SK-N-SH (cell line): ENCODE measurements around the gene PAQR5. TPM values are rescaled to one million over a fixed set of nuclear protein-coding genes. Genes with fewer than 3 reads are reported as not detected.

ENCODE experiments used
- CTCF ChIA-PET: fragments of 300-600, 350-600 bp; formaldehyde crosslinking; extraction: SDS; loops from one replicate; lab custom pipeline; 2021; lab: Yijun Ruan, JAX
- POLR2A ChIA-PET: fragments of 350-600 bp; sonication (Branson Sonifier 250); formaldehyde crosslinking; extraction: SDS; loops from one replicate; lab custom pipeline; 2020; ENCODE audit warnings: antibody characterized with exemption, inconsistent platforms; lab: Yijun Ruan, JAX
- DNase-seq: peaks from one replicate; pipeline ENCODE4 v3.0.0; 2012
- H2AFZ ChIP-seq: fragments of 200-600 bp; sonication (generic); 2 replicates; pipeline ENCODE4 v1.8.1; 2016; ENCODE audit warnings: antibody characterized with exemption, mild to moderate bottlenecking, low read depth
- H3F3A ChIP-seq: fragments of 200-600 bp; sonication (generic); replicated peaks from 2 replicates; pipeline ENCODE3; 2016; ENCODE audit warnings: antibody characterized with exemption, mild to moderate bottlenecking; ENCODE audit not compliant: insufficient read depth
- H3K27ac ChIP-seq, 2 experiments: fragments of 200-500 bp in 1 of 2; fragments of 200-600 bp in 1 of 2; sonication (Bioruptor generic) in 1 of 2; sonication (generic), shearing (Covaris generic) in 1 of 2; 2 replicates each; pipeline versions ENCODE4 v1.5.1 to v1.6.1; 2014 to 2016; ENCODE audit warnings: low read depth in 2 of 2, inconsistent platforms in 1 of 2, low read length in 1 of 2, mild to moderate bottlenecking in 1 of 2, mixed read lengths in 1 of 2
- H3K27me3 ChIP-seq: fragments of 200-600 bp; sonication (generic), shearing (Covaris generic); 2 replicates; pipeline ENCODE4 v1.6.1; 2016; ENCODE audit warnings: mixed run types; ENCODE audit not compliant: insufficient read depth
- H3K36me3 ChIP-seq, 2 experiments: fragments of 200-500 bp in 1 of 2; fragments of 200-600 bp in 1 of 2; sonication (Bioruptor generic) in 1 of 2; sonication (generic) in 1 of 2; replicated peaks in 1 of 2; 2 replicates each; pipeline versions ENCODE3 to v1.5.1; 2014 to 2016; ENCODE audit warnings: low read length in 1 of 2, mild to moderate bottlenecking in 1 of 2; ENCODE audit not compliant: insufficient read depth in 2 of 2, control insufficient read depth in 1 of 2
- H3K4me1 ChIP-seq, 2 experiments: fragments of 200-500 bp in 1 of 2; fragments of 200-600 bp in 1 of 2; sonication (Bioruptor generic) in 1 of 2; sonication (generic), shearing (Covaris generic) in 1 of 2; 2 replicates each; pipeline versions ENCODE4 v1.5.1 to v1.6.1; 2014 to 2016; ENCODE audit warnings: low read depth in 1 of 2, low read length in 1 of 2, mixed run types in 1 of 2; ENCODE audit not compliant: insufficient read depth in 2 of 2, control insufficient read depth in 1 of 2
- H3K4me2 ChIP-seq: fragments of 200-600 bp; sonication (generic), shearing (Covaris generic); 2 replicates; pipeline ENCODE4 v1.6.1; 2017; ENCODE audit warnings: mixed run types
- H3K4me3 ChIP-seq, 2 experiments: fragments of 200-500 bp in 1 of 2; fragments of 200-600 bp in 1 of 2; sonication (Bioruptor generic) in 1 of 2; sonication (generic), shearing (Covaris generic) in 1 of 2; 2 replicates each; pipeline versions ENCODE4 v1.5.1 to v1.8.1; 2014 to 2016; ENCODE audit warnings: low read depth in 2 of 2, inconsistent platforms in 1 of 2, low read length in 1 of 2, mild to moderate bottlenecking in 1 of 2, mixed read lengths in 1 of 2, moderate library complexity in 1 of 2
- H3K79me2 ChIP-seq: fragments of 200-600 bp; sonication (generic); 2 replicates; pipeline ENCODE4 v1.8.1; 2017; ENCODE audit warnings: mild to moderate bottlenecking; ENCODE audit not compliant: insufficient read depth
- H3K9ac ChIP-seq: fragments of 200-600 bp; sonication (generic); 2 replicates; pipeline ENCODE4 v1.6.1; 2017; ENCODE audit warnings: mixed run types
- H3K9me2 ChIP-seq: fragments of 200-600 bp; sonication (generic); 2 replicates; pipeline ENCODE4 v1.6.1; 2017; ENCODE audit warnings: mixed run types
- H3K9me3 ChIP-seq: fragments of 200-600 bp; sonication (generic); 2 replicates; pipeline ENCODE4 v1.6.1; 2017; ENCODE audit warnings: mixed run types, mild to moderate bottlenecking, moderate library complexity
- H4K20me1 ChIP-seq: fragments of 200-600 bp; sonication (generic); 2 replicates; pipeline ENCODE4 v1.6.1; 2017; ENCODE audit warnings: mild to moderate bottlenecking, mixed run types; ENCODE audit not compliant: insufficient read depth
- FOXJ3 ChIP-seq: sonication (generic); formaldehyde crosslinking; IDR thresholded peaks from 2 replicates; pipeline ENCODE4 v1.5.1; 2020; ENCODE audit warnings: mild to moderate bottlenecking, missing genetic modification reagents
- GATA2 ChIP-seq: sonication (generic); formaldehyde crosslinking; IDR thresholded peaks from 2 replicates; pipeline ENCODE4 v1.5.0; 2020; ENCODE audit warnings: mild to moderate bottlenecking, missing genetic modification reagents
- NFIC ChIP-seq: IDR thresholded peaks from 2 replicates; pipeline ENCODE4 v1.4.0; 2012; ENCODE audit warnings: borderline replicate concordance
- RAD21 ChIP-seq: IDR thresholded peaks from 2 replicates; pipeline ENCODE4 v1.6.1; 2012; ENCODE audit warnings: mild to moderate bottlenecking, low read length
- RCOR1 ChIP-seq: fragments of 150-350 bp; IDR thresholded peaks from 2 replicates; pipeline ENCODE4 v1.6.1; 2017; ENCODE audit warnings: antibody characterized with exemption, low read length
- RXRA ChIP-seq: IDR thresholded peaks from 2 replicates; pipeline ENCODE4 v1.4.0; 2012; ENCODE audit warnings: low read depth, mild to moderate bottlenecking, borderline replicate concordance
- TAF1 ChIP-seq: IDR thresholded peaks from 2 replicates; pipeline ENCODE4 v1.6.1; 2012; ENCODE audit warnings: low read depth, mild to moderate bottlenecking, low read length, moderate library complexity, borderline replicate concordance
- USF1 ChIP-seq: IDR thresholded peaks from 2 replicates; pipeline ENCODE4 v1.4.0; 2012; ENCODE audit warnings: low read depth, borderline replicate concordance
- WGBS: methylation state at CpG from one replicate; pipeline ENCODE4 v1.1.6; 2017; ENCODE audit warnings: low lambda C conversion rate; 5-methylcytosine and 5-hydroxymethylcytosine counted together
- polyA plus RNA-seq, 3 experiments: library from polyadenylated mRNA; depleted of rRNA; stranded (reverse); fragments of >200 nt; gene quantifications; 2 replicates each; pipeline ENCODE4 v1.2.3, GENCODE V29; 2012
- TF ChIP-seq, protein P1 (sequence below): IDR thresholded peaks from 2 replicates; pipeline ENCODE4 v1.4.0; 2012; ENCODE audit warnings: low read depth
- TF ChIP-seq, protein P2 (sequence below): IDR thresholded peaks from 2 replicates; pipeline ENCODE4 v1.6.1; 2012; ENCODE audit warnings: mild to moderate bottlenecking, low read depth, low read length, moderate library complexity
- TF ChIP-seq, protein P3 (sequence below): IDR thresholded peaks from 2 replicates; pipeline ENCODE4; 2012
- TF ChIP-seq, protein P4 (sequence below): fragments of 150-350 bp; IDR thresholded peaks from 2 replicates; pipeline ENCODE4 v1.6.1; 2016; ENCODE audit warnings: mild to moderate bottlenecking, low read depth, low read length

PAQR5 gene
- polyA plus RNA-seq, 1 of the 3 experiments (the other 2 are of a cell fraction): 3.9 TPM

DNA sequence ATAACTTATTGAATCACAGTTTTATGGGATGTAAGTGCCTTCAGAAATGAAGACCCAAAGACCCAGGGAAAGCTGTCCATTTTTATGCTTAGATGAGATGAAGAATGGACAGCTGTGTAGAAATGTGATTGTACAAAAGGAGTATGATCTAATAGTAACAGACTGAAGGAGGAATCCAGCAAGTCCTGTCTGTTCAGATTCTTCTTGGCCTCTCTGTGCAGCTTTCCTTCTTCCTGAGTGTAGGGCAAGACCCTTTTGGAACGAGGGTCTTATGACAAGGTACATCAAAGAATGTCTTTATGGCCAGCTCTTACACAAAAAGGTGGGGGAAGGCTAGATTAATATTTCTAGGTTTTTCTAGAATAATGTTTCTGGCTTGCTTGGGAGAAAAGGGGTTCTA is 114.0 kb downstream of the PAQR5 start:
- no peak overlapping the region for H3K9ac ChIP-seq
- H3K27me3 ChIP-seq: no peaks in the 10 kb centered on the region
- H3K4me1 ChIP-seq: peaks cover 14 to 15% of the 10 kb centered on the region in 2 experiments; a peak in 3 of 4 replicates
- TF ChIP-seq, protein P1, sequence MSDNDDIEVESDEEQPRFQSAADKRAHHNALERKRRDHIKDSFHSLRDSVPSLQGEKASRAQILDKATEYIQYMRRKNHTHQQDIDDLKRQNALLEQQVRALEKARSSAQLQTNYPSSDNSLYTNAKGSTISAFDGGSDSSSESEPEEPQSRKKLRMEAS: no peak
- TF ChIP-seq, protein P2, sequence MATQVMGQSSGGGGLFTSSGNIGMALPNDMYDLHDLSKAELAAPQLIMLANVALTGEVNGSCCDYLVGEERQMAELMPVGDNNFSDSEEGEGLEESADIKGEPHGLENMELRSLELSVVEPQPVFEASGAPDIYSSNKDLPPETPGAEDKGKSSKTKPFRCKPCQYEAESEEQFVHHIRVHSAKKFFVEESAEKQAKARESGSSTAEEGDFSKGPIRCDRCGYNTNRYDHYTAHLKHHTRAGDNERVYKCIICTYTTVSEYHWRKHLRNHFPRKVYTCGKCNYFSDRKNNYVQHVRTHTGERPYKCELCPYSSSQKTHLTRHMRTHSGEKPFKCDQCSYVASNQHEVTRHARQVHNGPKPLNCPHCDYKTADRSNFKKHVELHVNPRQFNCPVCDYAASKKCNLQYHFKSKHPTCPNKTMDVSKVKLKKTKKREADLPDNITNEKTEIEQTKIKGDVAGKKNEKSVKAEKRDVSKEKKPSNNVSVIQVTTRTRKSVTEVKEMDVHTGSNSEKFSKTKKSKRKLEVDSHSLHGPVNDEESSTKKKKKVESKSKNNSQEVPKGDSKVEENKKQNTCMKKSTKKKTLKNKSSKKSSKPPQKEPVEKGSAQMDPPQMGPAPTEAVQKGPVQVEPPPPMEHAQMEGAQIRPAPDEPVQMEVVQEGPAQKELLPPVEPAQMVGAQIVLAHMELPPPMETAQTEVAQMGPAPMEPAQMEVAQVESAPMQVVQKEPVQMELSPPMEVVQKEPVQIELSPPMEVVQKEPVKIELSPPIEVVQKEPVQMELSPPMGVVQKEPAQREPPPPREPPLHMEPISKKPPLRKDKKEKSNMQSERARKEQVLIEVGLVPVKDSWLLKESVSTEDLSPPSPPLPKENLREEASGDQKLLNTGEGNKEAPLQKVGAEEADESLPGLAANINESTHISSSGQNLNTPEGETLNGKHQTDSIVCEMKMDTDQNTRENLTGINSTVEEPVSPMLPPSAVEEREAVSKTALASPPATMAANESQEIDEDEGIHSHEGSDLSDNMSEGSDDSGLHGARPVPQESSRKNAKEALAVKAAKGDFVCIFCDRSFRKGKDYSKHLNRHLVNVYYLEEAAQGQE: no peak
- CTCF ChIA-PET: interaction anchor here (1.3 to 5.7 kb wide), 4 partner anchors 14 to 353 kb away, joined by 6 to 24 read pairs (median 15); no protein-coding TSS in a partner anchor
- POLR2A ChIA-PET: no interaction called here
- H4K20me1 ChIP-seq: no peaks in the 10 kb centered on the region
- no peak for DNase-seq
- H3K36me3 ChIP-seq: peaks cover 0 to 17% of the 10 kb centered on the region in 2 experiments
- H3F3A ChIP-seq: peaks cover 11% of the 10 kb centered on the region
- H3K79me2 ChIP-seq: peaks cover 90% of the 10 kb centered on the region
- H3K4me2 ChIP-seq: peak overlapping the region; percentile 92
- H3K9me2 ChIP-seq: no peaks in the 10 kb centered on the region
- no peak overlapping the region for H3K27ac ChIP-seq
- WGBS: 92% methylated on average over 1 of the region's 1 CpG
- H3K9me3 ChIP-seq: no peaks in the 10 kb centered on the region
- no peak overlapping the region for H2AFZ ChIP-seq
- H3K4me3 ChIP-seq: no peak overlapping the region

GRCh38 chr15:69413822-69414700 is 115.3 kb downstream of the PAQR5 start, which contains the start of gene KIF23:
Gene KIF23 (plus strand): TSS chr15:69414349. CDS start chr15:69414466, 117 bp downstream.
- Histone ChIP-seq H3K79me2 (peaks cover 92% of the 10 kb centered on the region), H3K9me3 (no peaks in the 10 kb centered on the region), H3F3A (peaks cover 11% of the 10 kb centered on the region), H2AFZ (peak within 1 kb of the TSS; percentile 80), H3K27ac (peak within 1 kb of the TSS; percentile 85 to 86), H3K36me3 (peaks cover 7 to 27% of the 10 kb centered on the region in 2 experiments), H3K9ac (peak within 1 kb of the TSS; percentile 87), H3K4me2 (peak within 1 kb of the TSS; percentile 92), H3K27me3 (no peaks in the 10 kb centered on the region), H3K4me3 (peak within 1 kb of the TSS; percentile 82 to 95), H3K4me1 (peaks cover 10 to 22% of the 10 kb centered on the region in 2 experiments; a peak in 3 of 4 replicates), H4K20me1 (no peaks in the 10 kb centered on the region), H3K9me2 (no peaks in the 10 kb centered on the region)
- DNase-seq: peak; percentile 95
- 8% methylated on average over 18 of the region's 78 CpGs for WGBS
- ChIA-PET CTCF (interaction anchor here (1.5 to 5.7 kb wide), 2 partner anchors 352 to 355 kb away, joined by 6 to 24 read pairs; no protein-coding TSS in a partner anchor), POLR2A (interaction anchor here (1.0 to 2.3 kb wide), 2 partner anchors 38 to 49 kb away, joined by 3 to 14 read pairs; partner anchors contain the start of gene RPLP1)
- TF ChIP-seq NFIC (no peak), GATA2 (CRISPR knock-in tag) (no peak), FOXJ3 (no peak), RCOR1 (0 out of 2 replicates have a peak, but pooled peaks have one; percentile 15), USF1 (no peak), TAF1 (peak; percentile 73), RAD21 (no peak), RXRA (no peak)
- TF ChIP-seq, protein P3, sequence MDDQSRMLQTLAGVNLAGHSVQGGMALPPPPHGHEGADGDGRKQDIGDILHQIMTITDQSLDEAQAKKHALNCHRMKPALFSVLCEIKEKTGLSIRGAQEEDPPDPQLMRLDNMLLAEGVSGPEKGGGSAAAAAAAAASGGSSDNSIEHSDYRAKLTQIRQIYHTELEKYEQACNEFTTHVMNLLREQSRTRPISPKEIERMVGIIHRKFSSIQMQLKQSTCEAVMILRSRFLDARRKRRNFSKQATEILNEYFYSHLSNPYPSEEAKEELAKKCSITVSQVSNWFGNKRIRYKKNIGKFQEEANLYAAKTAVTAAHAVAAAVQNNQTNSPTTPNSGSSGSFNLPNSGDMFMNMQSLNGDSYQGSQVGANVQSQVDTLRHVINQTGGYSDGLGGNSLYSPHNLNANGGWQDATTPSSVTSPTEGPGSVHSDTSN: no peak
- TF ChIP-seq, protein P2: no peak
- TF ChIP-seq, protein P4, sequence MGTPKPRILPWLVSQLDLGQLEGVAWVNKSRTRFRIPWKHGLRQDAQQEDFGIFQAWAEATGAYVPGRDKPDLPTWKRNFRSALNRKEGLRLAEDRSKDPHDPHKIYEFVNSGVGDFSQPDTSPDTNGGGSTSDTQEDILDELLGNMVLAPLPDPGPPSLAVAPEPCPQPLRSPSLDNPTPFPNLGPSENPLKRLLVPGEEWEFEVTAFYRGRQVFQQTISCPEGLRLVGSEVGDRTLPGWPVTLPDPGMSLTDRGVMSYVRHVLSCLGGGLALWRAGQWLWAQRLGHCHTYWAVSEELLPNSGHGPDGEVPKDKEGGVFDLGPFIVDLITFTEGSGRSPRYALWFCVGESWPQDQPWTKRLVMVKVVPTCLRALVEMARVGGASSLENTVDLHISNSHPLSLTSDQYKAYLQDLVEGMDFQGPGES: no peak
